ENCODE data around the gene CCDC192.

DNA sequence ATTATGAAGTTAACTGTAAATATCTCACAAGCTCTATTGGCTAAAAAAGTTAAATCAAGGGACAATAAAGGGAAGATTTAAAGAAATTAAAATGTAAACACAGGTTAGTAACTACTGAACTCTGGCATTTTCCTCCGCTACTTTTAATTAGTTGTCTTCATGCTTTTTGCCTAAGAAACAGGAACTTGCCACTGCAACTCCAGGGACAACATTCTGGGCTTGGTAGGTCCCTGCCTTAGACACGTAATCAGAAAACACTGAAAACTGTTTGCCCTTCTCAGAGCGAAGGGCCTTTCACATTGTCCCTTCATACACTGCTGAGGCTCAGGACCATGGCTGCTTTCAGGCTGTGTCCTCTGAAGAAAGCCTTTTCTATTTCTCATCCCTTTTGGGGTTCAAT is 118.7 kb downstream of the CCDC192 start:
- no peak for TF ChIP-seq POLR2A (IDR thresholded peaks at IDR 0.05)
- TF ChIP-seq, protein P1, sequence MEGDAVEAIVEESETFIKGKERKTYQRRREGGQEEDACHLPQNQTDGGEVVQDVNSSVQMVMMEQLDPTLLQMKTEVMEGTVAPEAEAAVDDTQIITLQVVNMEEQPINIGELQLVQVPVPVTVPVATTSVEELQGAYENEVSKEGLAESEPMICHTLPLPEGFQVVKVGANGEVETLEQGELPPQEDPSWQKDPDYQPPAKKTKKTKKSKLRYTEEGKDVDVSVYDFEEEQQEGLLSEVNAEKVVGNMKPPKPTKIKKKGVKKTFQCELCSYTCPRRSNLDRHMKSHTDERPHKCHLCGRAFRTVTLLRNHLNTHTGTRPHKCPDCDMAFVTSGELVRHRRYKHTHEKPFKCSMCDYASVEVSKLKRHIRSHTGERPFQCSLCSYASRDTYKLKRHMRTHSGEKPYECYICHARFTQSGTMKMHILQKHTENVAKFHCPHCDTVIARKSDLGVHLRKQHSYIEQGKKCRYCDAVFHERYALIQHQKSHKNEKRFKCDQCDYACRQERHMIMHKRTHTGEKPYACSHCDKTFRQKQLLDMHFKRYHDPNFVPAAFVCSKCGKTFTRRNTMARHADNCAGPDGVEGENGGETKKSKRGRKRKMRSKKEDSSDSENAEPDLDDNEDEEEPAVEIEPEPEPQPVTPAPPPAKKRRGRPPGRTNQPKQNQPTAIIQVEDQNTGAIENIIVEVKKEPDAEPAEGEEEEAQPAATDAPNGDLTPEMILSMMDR (IDR thresholded peaks at IDR 0.05): no peak

Data from transverse colon (tissue), 3 donors.